BE2C (cell line): ENCODE measurements around the gene NUP35.
"Not testable (repeated sequence)": the region's sequence is repeated elsewhere in the genome, so short reads cannot be mapped to it uniquely, and the experiment has no call there.

ENCODE experiments used
- DNase-seq: peaks from one replicate; pipeline ENCODE4 v3.0.0-alpha.2; 2020
- H3K27me3 ChIP-seq: fragments of 250-450 bp; sonication (Bioruptor Pico); 2 replicates; pipeline ENCODE4 v1.5.1; 2020; ENCODE audit warnings: mild to moderate bottlenecking
- H3K36me3 ChIP-seq: fragments of 250-450 bp; sonication (Bioruptor Pico); 2 replicates; pipeline ENCODE4 v1.5.1; 2020; ENCODE audit warnings: mild to moderate bottlenecking
- H3K4me1 ChIP-seq: fragments of 250-450 bp; sonication (Bioruptor Pico); 2 replicates; pipeline ENCODE4 v1.5.1; 2020
- H3K4me3 ChIP-seq: 2 replicates; pipeline ENCODE4 v1.5.1; 2011; ENCODE audit warnings: low read depth, low read length
- H3K9me3 ChIP-seq: fragments of 250-450 bp; sonication (Bioruptor Pico); 2 replicates; pipeline ENCODE4 v1.5.1; 2020
- TF ChIP-seq, protein P1 (sequence below): IDR thresholded peaks from 2 replicates; pipeline ENCODE4 v1.5.1; 2012; ENCODE audit warnings: mild to moderate bottlenecking, low read depth, low read length

Gene NUP35

DNA sequence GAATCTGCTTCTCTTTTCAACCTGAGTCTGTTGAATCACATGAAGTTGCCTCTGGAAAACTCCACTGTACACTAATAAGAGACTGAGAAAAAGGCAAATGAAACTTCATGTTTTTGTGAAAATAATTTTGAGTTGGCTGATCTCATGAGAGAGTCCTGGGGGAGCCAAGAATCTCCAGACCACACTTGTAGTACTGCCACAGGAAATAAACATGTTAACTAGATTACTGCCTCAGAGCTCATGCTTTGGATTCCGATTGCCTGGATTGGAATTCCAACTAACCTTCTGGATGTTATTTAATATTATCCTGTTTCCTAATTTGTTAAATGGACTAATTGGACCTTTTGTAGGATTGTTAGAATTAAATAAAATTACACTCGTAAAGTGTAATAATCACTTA lies 25.2 kb downstream of the NUP35 start:
- Histone ChIP-seq H3K36me3 (peaks cover 2% of the 10 kb centered on the region; the same call in 1 of the 2 replicates), H3K4me3 (no peak overlapping the region), H3K9me3 (no peaks in the 10 kb centered on the region), H3K27me3 (no peaks in the 10 kb centered on the region), H3K4me1 (no peaks in the 10 kb centered on the region)
- no peak for DNase-seq
- TF ChIP-seq, protein P1, sequence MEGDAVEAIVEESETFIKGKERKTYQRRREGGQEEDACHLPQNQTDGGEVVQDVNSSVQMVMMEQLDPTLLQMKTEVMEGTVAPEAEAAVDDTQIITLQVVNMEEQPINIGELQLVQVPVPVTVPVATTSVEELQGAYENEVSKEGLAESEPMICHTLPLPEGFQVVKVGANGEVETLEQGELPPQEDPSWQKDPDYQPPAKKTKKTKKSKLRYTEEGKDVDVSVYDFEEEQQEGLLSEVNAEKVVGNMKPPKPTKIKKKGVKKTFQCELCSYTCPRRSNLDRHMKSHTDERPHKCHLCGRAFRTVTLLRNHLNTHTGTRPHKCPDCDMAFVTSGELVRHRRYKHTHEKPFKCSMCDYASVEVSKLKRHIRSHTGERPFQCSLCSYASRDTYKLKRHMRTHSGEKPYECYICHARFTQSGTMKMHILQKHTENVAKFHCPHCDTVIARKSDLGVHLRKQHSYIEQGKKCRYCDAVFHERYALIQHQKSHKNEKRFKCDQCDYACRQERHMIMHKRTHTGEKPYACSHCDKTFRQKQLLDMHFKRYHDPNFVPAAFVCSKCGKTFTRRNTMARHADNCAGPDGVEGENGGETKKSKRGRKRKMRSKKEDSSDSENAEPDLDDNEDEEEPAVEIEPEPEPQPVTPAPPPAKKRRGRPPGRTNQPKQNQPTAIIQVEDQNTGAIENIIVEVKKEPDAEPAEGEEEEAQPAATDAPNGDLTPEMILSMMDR = no peak

DNA sequence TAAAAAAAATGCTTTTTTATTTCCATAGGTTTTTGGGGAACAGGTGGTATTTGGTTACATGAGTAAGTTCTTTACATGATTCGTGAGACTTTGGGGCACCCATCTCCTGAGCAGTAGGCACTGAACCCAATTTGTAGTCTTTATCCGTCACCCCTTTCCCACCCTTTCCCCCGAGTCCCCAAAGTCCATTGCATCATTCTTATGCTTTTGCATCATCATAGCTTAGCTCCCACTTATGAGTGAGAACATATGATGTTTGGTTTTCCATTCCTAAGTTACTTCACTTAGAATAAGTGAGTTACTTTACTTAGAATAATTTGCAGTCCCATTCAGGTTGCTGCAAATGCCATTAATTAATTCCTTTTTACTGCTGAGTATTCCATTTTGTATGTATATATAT lies 28.0 kb downstream of the NUP35 start:
- H3K36me3 ChIP-seq, H3K4me1 ChIP-seq, H3K9me3 ChIP-seq, H3K27me3 ChIP-seq, H3K4me3 ChIP-seq, DNase-seq: not testable (repeated sequence)

DNA sequence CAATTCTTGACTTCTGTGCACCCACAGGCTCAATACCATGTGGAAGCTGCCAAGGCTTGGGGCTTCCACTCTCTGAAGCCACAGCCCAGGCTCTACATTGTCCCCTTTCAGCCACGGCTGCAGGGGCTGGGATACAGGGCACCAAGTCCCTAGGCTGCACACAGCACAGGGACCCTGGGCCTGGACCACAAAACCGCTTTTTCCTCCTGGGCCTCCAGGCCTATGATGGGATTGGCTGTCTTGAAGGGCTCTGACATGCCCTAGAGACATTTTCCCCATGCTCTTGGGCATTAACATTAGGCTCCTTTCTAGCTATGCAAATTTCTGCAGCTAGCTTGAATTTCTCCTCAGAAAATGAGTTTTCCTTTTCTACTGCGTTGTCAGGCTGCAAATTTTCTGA lies 29.7 kb downstream of the NUP35 start:
- no peak overlapping the region for H3K4me3 ChIP-seq
- no peak for DNase-seq
- H3K27me3 ChIP-seq = no peaks in the 10 kb centered on the region
- TF ChIP-seq, protein P1 = no peak
- H3K9me3 ChIP-seq = no peaks in the 10 kb centered on the region
- H3K4me1 ChIP-seq = no peaks in the 10 kb centered on the region
- H3K36me3 ChIP-seq = peaks cover 2% of the 10 kb centered on the region; the same call in 1 of the 2 replicates

DNA sequence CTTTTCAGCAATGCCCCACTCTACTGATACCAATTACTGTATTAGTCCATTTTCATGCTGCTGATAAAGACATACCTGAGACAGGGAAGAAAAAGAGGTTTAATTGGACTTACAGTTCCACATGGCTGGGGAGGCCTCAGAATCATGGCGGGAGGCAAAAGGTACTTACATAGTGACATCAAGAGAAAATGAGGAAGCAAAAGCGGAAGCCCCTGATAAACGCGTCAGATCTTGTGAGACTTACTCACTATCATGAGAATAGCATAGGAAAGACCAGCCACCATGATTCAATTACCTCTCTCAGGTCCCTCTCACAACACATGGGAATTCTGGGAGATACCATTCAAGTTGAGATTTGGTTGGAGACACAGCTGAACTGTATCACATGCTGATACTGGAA lies 30.5 kb downstream of the NUP35 start:
- not testable (repeated sequence) for H3K4me1 ChIP-seq, H3K36me3 ChIP-seq, H3K4me3 ChIP-seq, H3K27me3 ChIP-seq, DNase-seq, H3K9me3 ChIP-seq

DNA sequence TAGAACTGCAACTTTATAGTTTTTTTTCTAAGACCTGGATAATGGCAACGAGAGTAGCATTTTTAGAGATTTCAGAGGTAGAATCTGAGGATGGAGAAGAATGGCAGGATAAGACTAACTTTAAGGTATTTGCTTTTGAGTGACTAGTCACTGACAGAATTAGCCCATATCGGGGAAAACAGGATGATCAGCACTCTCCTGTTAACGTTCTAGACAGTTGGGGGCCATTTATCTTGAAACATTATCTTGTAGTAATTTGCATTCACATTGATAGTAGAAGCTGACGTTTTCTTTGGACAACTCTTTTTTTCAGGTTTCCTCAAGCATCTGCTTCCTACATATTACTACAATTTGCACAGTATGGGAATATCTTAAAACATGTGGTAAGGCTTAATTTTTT lies 32.9 kb downstream of the NUP35 start:
- Histone ChIP-seq H3K9me3 (no peaks in the 10 kb centered on the region), H3K27me3 (no peaks in the 10 kb centered on the region)
- TF ChIP-seq, protein P1 = no peak

DNA sequence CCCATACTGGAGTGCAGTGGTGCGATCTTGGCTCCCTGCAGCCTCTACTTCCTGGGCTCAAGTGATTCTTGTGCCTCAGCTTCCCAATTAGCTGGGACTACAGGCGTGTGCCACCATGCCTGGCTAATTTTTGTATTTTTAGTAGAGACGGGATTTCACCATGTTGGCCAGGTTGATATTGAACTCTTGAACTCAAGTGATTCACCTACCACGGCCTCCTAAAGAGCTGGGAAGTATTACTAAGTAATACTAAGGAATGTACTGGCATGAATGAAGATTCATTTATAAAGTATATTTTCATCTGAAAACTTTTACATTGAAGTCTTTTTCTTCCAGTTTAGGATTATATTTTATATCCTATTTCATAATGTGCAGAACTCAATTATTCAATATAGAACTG lies 38.1 kb downstream of the NUP35 start:
- H3K4me3 ChIP-seq = no peak overlapping the region
- H3K36me3 ChIP-seq = peaks cover 3% of the 10 kb centered on the region
- TF ChIP-seq, protein P1 = no peak
- no peaks in the 10 kb centered on the region for H3K4me1 ChIP-seq
- no peak for DNase-seq
- no peaks in the 10 kb centered on the region for H3K9me3 ChIP-seq
- no peaks in the 10 kb centered on the region for H3K27me3 ChIP-seq

More for the DNA sequence above, 32.9 kb downstream of the NUP35 start:
- peaks cover 6% of the 10 kb centered on the region for H3K36me3 ChIP-seq
- DNase-seq = no peak
- H3K4me1 ChIP-seq = no peaks in the 10 kb centered on the region
- H3K4me3 ChIP-seq = no peak overlapping the region

DNA sequence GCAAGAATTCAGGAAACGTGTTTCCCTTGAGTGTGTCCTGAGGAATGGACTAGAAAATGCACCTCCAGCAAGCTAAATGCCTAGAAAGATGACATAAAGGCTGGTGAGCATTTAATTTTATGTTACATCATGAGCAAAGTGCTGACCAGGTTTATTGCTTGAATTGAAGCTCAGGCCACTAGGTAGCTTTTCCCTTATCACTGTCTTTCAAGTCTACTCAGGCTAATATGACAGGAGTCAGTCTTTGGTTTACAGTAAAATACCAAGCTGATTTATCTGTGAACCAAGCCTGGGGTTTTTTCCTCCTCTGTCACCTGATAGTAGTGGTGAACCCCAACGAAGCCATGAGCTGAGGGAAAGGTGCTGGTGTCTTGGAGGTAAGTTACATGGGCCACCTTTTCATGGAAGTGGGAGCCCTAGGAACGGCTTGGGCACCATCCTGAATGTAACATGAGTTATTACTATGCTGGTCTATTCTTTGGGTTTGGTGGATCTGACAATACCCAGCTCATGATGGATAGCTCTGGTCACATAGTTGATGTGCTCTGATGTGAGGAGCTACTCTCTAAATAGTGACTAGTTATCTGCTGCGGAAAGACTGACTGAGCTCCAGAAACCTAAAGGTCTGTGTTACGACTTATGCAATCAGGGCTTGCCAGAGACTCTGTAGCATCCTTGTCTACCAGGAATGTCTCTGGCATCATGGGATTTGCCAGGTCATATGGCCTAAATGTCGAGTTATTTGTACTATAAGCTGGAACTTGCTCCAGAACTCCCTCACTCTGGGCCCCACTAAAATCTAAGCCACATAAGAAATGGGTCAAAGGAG lies 39.8 kb downstream of the NUP35 start:
- H3K4me3 ChIP-seq = no peak overlapping the region
- no peaks in the 10 kb centered on the region for H3K27me3 ChIP-seq
- DNase-seq = no peak
- H3K9me3 ChIP-seq = no peaks in the 10 kb centered on the region
- H3K4me1 ChIP-seq = no peaks in the 10 kb centered on the region
- TF ChIP-seq, protein P1 = no peak
- H3K36me3 ChIP-seq = peaks cover 3% of the 10 kb centered on the region
